ENCODE results near the gene PMEPA1. TPM values are rescaled to one million over a fixed set of nuclear protein-coding genes. Genes with fewer than 3 reads are reported as not detected.

Gene PMEPA1
- total RNA-seq, 1 experiment from 2014 or later, result 17.8 TPM

DNA sequence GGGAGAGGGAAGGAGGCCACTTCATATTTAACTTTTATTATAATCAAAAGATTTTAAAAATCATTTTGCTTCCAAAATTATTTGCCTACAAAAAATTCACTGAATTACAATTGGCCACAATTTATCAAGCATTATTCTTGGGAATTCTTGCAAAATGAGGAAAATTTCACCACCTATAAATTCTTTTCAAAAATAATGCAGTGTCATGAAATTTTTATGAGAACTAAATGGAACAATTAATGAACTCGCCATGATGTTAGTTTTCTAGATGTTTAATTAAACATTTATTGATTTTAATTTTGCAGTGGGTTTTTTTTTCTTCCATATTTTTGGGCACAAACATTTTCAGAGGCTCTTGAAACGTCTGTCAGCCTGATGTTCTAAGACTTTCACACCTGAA, 83.8 kb downstream of the PMEPA1 start:
- no peak for DNase-seq
- Histone ChIP-seq H3K4me3 (ENCODE audit: insufficient read depth, low read depth, low read length) (no peak overlapping the region), H3K27me3 (ENCODE audit: control insufficient read depth, insufficient read depth, low read length) (no peaks in the 10 kb centered on the region), H3K36me3 (replicated peaks; ENCODE audit: control insufficient read depth, insufficient read depth, low read length) (no peaks in the 10 kb centered on the region)

DNA sequence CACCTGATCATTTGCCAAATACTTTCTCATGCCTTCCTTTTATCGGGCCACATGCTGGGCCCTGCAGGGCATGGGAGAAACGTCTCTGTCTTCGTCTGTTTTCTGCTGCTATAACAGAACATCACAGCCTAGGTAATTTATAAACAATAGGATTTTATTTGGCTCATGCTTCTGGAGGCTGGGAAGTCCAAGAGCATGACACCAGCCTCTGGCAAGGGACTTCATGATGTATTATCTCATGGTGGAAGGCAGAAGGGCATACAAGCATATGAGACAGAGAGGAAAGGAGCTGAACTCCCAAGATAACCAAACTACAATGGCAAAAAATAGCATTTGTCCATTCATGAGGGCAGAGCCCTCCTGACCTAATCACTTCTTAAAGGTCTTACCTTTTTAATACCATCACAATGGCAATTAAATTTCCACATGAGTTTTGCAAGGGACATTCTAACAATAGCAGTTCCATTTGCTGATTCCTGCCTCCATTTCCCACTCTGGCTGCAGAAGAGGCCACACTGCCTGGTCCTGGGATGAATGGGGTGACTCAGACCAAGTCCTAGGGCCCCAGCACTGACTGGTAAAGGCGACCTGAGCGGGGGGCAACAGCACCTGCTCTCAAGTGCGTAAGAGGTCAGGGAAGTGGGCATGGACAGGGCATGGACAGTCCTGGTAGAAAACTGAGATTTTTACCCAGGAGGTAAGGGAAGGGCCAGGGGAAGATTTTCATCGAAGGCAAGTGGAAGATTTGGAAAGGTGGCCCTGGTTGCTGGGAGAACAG, 84.4 kb downstream of the PMEPA1 start:
- Histone ChIP-seq H3K4me3 (ENCODE audit: insufficient read depth, low read depth, low read length) (no peak overlapping the region), H3K27me3 (ENCODE audit: control insufficient read depth, insufficient read depth, low read length) (no peaks in the 10 kb centered on the region), H3K36me3 (replicated peaks; ENCODE audit: control insufficient read depth, insufficient read depth, low read length) (no peaks in the 10 kb centered on the region)
- DNase-seq, result no peak

DNA sequence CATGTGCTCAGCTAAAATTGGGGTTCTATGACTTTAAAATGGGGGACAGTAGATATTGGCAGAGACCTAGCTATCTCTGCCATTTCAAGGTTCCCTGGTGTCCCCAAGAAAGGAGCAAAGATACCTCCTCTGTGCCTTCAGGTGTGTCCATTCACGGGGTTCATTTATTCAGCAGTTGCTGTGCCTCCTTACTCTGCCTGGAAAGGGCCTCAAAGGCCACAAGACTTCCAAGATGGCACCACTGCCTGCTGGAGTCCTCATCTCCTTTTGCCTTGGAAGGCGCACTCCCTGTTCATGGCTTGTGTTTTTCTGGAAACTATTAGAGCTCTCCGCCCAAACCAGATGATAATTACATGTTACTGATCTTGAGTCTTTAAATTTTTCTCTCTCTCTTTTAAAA, 85.7 kb downstream of the PMEPA1 start:
- Histone ChIP-seq H3K36me3 (replicated peaks; ENCODE audit: control insufficient read depth, insufficient read depth, low read length) (no peaks in the 10 kb centered on the region), H3K4me3 (ENCODE audit: insufficient read depth, low read depth, low read length) (no peak overlapping the region), H3K27me3 (ENCODE audit: control insufficient read depth, insufficient read depth, low read length) (no peaks in the 10 kb centered on the region)
- no peak for DNase-seq

DNA sequence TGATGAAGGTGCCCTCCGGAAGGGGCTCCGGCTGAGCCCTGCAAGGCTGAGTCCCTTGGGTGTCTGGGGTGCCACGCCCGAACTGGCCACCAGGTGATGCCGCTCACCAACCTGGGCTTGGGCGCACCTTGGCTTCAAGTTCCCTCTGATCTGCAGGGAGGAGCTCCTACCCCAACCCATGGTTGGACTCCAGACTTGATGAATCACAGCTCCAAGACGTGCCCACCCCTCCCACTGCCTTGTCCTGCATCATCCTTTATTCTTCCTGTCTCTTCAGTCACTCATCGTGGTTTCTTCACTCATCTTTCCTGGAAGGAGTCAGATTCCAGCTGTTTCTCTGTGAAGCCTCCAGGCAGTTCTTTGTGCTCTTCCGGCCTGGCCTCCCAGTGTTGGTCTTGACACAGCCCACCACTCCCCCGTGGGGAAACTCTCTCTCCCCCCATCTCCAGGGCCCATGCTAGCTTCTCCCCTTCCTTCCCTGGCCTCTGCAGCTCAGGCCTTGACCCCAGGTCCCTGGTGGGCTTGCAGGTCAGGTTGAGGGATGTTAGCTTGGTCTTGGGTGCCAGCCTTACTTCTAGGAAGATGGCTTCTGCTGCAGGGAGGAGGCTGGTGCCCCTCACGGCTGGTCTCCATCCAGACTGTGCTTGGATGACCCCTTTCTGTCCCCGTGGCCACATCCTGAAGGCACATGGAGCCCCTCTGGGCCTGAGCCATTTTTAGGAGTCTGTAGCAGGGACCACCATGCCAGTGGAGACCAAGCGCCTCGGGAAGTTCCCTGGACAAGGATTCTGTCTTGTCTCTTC, 87.0 kb downstream of the PMEPA1 start:
- Histone ChIP-seq H3K36me3 (replicated peaks; ENCODE audit: control insufficient read depth, insufficient read depth, low read length) (no peaks in the 10 kb centered on the region), H3K27me3 (ENCODE audit: control insufficient read depth, insufficient read depth, low read length) (no peaks in the 10 kb centered on the region), H3K4me3 (ENCODE audit: insufficient read depth, low read depth, low read length) (no peak overlapping the region)
- DNase-seq, result peak; percentile 92

DNA sequence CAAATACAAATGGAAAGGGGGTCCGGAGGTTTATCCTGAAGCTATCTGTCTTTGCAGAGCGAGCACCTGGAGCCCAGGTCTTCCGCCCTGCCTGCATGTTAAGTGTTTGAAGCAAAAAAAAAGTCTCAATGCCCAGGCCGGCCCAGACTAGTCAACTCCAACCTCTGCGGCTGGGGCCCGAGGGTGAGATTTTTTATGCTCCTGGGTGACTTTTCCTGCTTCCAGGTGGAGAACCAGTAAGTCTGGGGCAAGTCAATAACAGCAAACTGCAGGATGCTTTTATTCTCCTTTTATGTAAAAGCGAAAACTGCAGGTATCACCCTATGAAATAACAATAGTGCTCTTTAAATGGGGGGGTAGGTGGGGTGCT, 87.6 kb downstream of the PMEPA1 start:
- Histone ChIP-seq H3K36me3 (replicated peaks; ENCODE audit: control insufficient read depth, insufficient read depth, low read length) (no peaks in the 10 kb centered on the region), H3K27me3 (ENCODE audit: control insufficient read depth, insufficient read depth, low read length) (no peaks in the 10 kb centered on the region), H3K4me3 (ENCODE audit: insufficient read depth, low read depth, low read length) (no peak overlapping the region)
- DNase-seq, result peak; percentile 39

DNA sequence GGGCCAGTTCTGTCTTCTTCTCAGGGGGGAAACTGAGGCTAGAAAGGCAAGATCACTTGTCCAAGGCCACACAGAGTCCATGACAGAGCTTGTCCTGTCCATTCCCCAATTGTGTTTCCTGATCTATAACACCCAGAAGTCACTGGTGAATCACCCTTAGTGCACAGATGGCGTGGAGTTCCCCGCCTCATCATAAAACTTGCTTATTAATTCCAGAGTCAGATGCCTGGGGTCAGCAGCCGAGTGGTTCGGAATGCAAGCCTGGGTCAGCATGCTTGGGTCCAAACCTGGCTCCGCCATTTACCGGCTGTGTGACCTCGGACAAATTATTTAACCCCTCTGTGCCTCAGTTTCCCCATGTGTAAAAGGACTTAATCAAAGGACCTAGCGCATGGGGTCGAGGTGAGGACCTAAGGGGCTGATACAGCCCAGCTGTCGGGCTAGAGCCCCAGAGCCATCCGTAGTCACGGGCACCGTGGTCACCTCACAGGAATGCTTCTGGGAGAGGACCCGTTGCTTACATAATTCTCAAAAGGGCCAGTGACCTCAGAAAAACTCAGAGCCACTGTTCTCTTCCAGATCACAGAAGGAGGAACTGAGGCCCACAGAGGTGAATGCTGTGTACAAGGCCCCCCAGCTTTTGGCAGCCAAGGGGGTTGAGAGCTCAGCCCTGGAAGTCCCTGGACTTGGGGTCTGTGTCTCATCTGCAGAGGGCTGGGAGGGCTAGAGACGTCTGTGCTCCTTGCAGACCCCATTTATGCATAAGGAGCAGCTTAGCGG, 88.2 kb downstream of the PMEPA1 start:
- DNase-seq, result peak; percentile 31
- Histone ChIP-seq H3K4me3 (ENCODE audit: insufficient read depth, low read depth, low read length) (no peak overlapping the region), H3K27me3 (ENCODE audit: control insufficient read depth, insufficient read depth, low read length) (no peaks in the 10 kb centered on the region)

DNA sequence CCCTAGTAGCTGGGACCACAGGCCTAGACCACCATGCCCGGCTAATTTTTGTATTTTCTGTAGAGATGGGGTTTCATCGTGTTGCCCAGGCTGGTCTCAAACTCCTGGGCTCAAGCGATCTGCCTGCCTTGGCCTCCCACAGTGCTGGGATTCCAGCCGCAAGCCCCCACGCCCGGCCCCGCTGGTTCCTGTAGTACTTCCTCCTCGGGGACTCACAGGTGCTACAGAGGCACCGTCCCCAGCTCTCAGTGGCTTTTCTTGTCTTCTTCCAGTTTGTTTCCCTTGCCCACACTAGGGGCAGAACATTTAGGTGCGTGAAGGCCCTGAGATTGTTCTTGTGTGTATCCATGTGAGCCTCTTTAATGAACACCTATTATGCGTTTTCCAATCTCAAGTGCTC, 88.8 kb downstream of the PMEPA1 start:
- H3K36me3 ChIP-seq (replicated peaks; ENCODE audit: control insufficient read depth, insufficient read depth, low read length), result no peaks in the 10 kb centered on the region
- H3K4me3 ChIP-seq (ENCODE audit: insufficient read depth, low read depth, low read length), result no peak overlapping the region
- H3K27me3 ChIP-seq (ENCODE audit: control insufficient read depth, insufficient read depth, low read length), result no peaks in the 10 kb centered on the region
- DNase-seq, result peak; percentile 39

More for the DNA sequence above, 88.2 kb downstream of the PMEPA1 start:
- H3K36me3 ChIP-seq (replicated peaks; ENCODE audit: control insufficient read depth, insufficient read depth, low read length), result no peaks in the 10 kb centered on the region

DNA sequence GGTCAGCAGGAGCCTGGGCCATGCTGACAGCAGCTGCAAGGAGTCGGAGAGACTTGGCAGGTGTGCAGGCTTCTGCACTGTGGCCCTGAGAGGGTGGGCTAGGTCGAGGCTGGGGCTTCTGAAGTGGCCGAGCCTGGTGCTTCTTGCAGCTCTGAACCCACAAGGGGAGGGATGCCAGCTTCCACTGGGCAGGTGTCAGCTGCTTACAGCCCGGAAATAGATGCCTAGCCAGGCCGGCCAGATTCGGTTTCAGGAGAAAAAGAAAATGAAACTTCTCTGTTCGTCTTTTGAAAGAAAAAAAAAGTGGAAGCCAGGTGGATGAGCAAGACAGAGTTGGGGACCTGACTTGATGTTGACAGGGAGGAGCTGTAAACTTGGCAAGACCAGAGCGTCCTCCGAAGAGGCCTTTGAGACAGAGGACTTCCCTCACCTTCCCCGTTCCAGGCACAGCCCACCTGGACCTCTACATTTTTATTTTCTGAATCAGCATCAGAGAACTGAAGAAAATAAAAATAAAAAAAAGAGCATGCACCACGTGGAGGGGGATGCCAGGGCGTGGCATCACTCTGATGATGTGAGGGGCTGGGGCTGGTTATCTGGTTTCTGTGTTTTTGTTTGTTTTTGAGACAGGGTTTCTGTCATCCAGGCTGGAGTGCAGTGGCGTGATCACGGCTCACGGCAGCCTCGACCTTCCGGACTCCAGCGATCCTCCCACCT, 89.4 kb downstream of the PMEPA1 start, which contains the start of gene ZBP1:
ZBP1 (minus strand) TSS at position 153 of the 717 bp plus-strand sequence; CDS start at position 22, 131 bp downstream.
- Histone ChIP-seq H3K4me3 (ENCODE audit: insufficient read depth, low read depth, low read length) (no peak within 1 kb of the TSS), H3K27me3 (ENCODE audit: control insufficient read depth, insufficient read depth, low read length) (no peaks in the 10 kb centered on the region), H3K36me3 (replicated peaks; ENCODE audit: control insufficient read depth, insufficient read depth, low read length) (no peaks in the 10 kb centered on the region)
- DNase-seq, result no peak

DNA sequence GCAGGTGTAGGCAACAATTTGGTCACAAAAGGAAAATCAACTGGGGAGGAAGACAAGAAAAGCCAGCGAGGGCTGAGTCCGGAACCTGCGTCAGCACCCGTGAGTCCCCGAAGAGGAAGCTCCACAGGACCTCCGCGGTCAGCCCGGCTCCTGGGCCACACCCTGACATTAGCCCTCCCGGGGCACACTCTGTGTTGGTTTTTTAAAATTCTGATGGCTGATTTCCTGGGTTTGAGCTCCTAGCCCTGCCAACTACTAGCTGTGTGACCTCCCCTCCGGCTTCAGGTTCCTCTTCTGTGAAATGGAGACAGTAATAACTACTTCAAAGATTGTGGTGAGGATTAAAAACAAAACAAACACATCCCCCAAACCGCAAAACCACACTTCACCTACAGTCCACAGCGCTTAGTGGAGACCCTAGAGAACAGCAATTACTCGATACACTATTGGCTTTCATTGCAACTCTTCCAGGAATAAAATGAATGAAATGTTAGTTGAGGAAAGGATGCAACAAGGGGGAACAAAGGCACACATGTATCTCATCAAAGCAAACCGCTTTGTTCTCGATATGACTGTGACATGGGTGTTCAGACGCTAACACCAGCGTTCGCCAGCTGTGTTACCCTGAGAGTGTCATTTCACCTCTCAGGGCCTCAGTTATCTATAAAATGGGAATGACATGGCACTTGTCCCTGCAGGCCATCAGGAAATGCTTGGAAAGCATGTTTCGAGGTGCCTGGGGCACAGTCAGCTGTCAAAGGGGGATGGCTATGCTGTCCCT, 90.6 kb downstream of the PMEPA1 start:
- no peak for DNase-seq
- Histone ChIP-seq H3K36me3 (replicated peaks; ENCODE audit: control insufficient read depth, insufficient read depth, low read length) (no peaks in the 10 kb centered on the region), H3K27me3 (ENCODE audit: control insufficient read depth, insufficient read depth, low read length) (no peaks in the 10 kb centered on the region), H3K4me3 (ENCODE audit: insufficient read depth, low read depth, low read length) (no peak overlapping the region)

DNA sequence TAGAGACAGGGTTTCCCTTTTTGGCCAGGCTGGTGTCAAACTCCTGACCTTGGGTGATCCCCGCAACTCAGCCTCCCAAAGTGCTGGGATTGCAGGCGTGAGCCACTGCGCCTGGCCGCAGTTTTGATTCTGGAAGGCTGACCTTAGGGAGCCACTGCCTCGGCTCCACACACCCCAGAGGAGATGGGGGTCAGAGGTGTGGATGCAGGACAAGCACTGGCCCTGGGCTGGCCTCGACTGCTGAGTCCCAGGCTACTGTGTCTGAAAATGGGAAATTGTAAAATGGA, 91.1 kb downstream of the PMEPA1 start:
- H3K27me3 ChIP-seq (ENCODE audit: control insufficient read depth, insufficient read depth, low read length), result no peaks in the 10 kb centered on the region
- H3K36me3 ChIP-seq (replicated peaks; ENCODE audit: control insufficient read depth, insufficient read depth, low read length), result no peaks in the 10 kb centered on the region
- no peak for DNase-seq
- H3K4me3 ChIP-seq (ENCODE audit: insufficient read depth, low read depth, low read length), result no peak overlapping the region

DNA sequence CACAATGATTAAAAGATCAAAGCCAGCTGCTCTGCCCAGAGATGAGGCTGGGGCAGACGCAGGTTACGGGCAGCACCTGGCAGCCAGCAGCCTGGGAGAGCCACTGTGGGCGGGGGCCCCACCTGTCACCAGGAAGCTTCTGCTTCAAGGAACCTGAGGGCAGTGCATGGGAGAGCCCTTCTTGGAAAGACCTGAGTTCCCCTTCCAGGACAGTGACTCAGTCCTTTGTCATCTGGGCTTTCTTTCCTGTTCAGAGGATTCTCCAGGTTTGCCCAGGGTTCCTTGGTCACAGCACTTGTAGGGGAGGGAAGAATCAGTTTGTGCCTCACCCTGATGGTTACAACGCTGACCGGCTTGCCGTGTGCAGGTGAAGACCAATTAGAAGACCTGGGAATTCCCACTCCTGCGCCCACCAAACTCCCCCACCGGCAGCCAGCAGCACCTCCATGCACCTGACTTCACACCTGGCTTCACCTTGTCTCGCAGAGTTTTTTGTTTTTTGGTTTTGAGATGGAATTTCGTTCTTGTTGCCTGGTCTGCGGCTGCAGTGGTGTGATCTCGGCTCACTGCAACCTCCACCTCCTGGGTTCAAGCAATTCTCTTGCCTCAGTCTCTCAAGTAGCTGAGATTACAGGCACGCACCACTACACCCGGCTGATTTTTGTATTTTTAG, 91.6 kb downstream of the PMEPA1 start:
- Histone ChIP-seq H3K27me3 (ENCODE audit: control insufficient read depth, insufficient read depth, low read length) (no peaks in the 10 kb centered on the region), H3K4me3 (ENCODE audit: insufficient read depth, low read depth, low read length) (no peak overlapping the region), H3K36me3 (replicated peaks; ENCODE audit: control insufficient read depth, insufficient read depth, low read length) (no peaks in the 10 kb centered on the region)
- peak; percentile 38 for DNase-seq

DNA sequence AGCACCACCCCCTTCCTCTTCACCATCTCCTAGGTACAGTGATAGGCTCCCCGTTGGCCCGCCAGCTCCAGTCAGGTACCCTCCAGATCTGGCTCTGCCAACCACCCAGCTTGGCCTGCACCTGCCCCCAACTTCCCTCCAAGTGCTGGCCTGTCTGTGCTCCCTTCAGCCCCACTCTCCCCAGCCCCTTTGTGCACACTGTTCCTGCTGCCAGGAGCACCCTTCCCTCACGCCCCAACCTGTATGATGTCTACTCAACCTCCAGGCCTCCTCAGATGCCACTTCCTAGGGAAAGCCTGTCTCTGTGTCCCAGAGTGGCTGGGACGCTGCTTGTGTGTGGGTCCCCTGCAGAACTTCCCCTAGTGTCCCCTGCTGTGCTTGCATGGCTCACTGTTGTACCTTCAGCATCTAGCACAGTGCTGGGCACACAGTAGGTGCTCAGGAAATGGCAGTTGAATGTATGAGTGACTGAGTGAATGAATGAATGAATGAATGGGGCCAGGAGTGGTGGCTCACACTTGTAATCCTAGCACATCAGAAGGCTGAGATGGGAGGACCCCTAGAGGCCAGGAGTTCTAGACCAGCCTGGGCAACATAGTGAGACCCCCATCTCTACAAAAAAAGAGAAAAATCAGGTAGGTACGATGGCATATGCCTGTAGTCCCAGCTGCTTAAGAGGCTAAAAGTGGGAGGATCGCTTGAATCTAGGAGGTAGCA, 92.6 kb downstream of the PMEPA1 start:
- H3K27me3 ChIP-seq (ENCODE audit: control insufficient read depth, insufficient read depth, low read length), result no peaks in the 10 kb centered on the region
- H3K4me3 ChIP-seq (ENCODE audit: insufficient read depth, low read depth, low read length), result no peak overlapping the region
- no peaks in the 10 kb centered on the region for H3K36me3 ChIP-seq (replicated peaks; ENCODE audit: control insufficient read depth, insufficient read depth, low read length)
- no peak for DNase-seq

Measured in H7 (cell line).